Gastrocnemius medialis (tissue), 4 donors: ENCODE measurements around the gene DYRK1A. TPM values are rescaled to one million over a fixed set of nuclear protein-coding genes. Genes with fewer than 3 reads are reported as not detected.
A peak's percentile ranks its signal among the peaks of the same experiment; 100 is the strongest.

ENCODE experiments used
- ATAC-seq, 2 donors: fragments of 150-250 bp; one replicate each; pipeline ENCODE4 v1.9.1; 2016
- DNase-seq, 2 donors: peaks; one replicate each; pipeline ENCODE4 v3.0.0-alpha.2; 2019
- H3K27ac ChIP-seq, 4 donors: fragments of 200-600 bp; sonication (generic); 1 replicate in 1 of 4; 2 replicates in 3 of 4; pipeline ENCODE4 v1.5.1; 2016 to 2018; ENCODE audit warnings: mild to moderate bottlenecking in 2 of 4, moderate library complexity in 1 of 4
- H3K27me3 ChIP-seq, 3 donors: fragments of 200-600 bp; sonication (generic) in 2 of 3; 1 replicate in 1 of 3; 2 replicates in 2 of 3; pipeline versions ENCODE4 v1.5.1 to v1.6.0; 2016 to 2019; ENCODE audit warnings: mild to moderate bottlenecking in 1 of 3, moderate library complexity in 1 of 3
- H3K36me3 ChIP-seq, 2 donors: fragments of 200-600 bp; sonication (generic) in 1 of 2; one replicate each; pipeline ENCODE4 v1.5.1; 2017 to 2018
- H3K4me1 ChIP-seq, 2 donors: fragments of 200-600 bp; sonication (generic) in 1 of 2; one replicate each; pipeline ENCODE4 v1.5.1; 2016 to 2017; ENCODE audit warnings: mild to moderate bottlenecking in 2 of 2
- H3K4me3 ChIP-seq, 4 donors: fragments of 200-600 bp; sonication (generic) in 3 of 4; 1 replicate in 1 of 4; 2 replicates in 3 of 4; pipeline ENCODE4 v1.5.1; 2016 to 2019; ENCODE audit warnings: mild to moderate bottlenecking in 2 of 4
- H3K9me3 ChIP-seq, 3 donors: fragments of 200-600 bp; sonication (generic) in 2 of 3; 1 replicate in 1 of 3; 2 replicates in 2 of 3; pipeline ENCODE4 v1.5.1; 2016 to 2019
- POLR2A ChIP-seq, 2 donors: fragments of 450-650 bp; IDR thresholded peaks; one replicate each; pipeline ENCODE4 v1.6.1; 2017; ENCODE audit warnings: antibody characterized with exemption in 2 of 2, mild to moderate bottlenecking in 2 of 2, moderate library complexity in 2 of 2
- in situ Hi-C, 4 donors: fragments of 200-750 bp; cut with MboI; loops; one replicate each; pipeline versions ENCODE4 v1.15.0 to v1.8.0; 2017; ENCODE audit warnings: low sequenced_read_pairs in 4 of 4
- intact Hi-C: fragments of 100-400 bp; cut with DNase I; formaldehyde crosslinking; loops from one replicate; pipeline ENCODE4 v1.15.1; 2023; ENCODE audit warnings: low total_unique reads
- total RNA-seq, 4 donors: library from RNA; depleted of rRNA; stranded (reverse); fragments of >200 nt; gene quantifications; one replicate each; pipeline versions ENCODE4 v1.1.0 to v1.2.3, GENCODE V29; 2016
- TF ChIP-seq, protein P1 (sequence below), 5 experiments: fragments of 450-650 bp in 3 of 5; fragments of 200-600 bp in 2 of 5; sonication (generic) in 2 of 5; IDR thresholded peaks in 4 of 5; conservative IDR thresholded peaks in 1 of 5; 1 replicate in 4 of 5; 2 replicates in 1 of 5; pipeline ENCODE4 v1.5.1; 2016 to 2019; ENCODE audit warnings: antibody characterized with exemption in 5 of 5, mild to moderate bottlenecking in 3 of 5, moderate library complexity in 3 of 5

The DYRK1A gene
- total RNA-seq, 4 donors from 2014 or later: 81.0 to 115 (median 95.3) TPM

DNA sequence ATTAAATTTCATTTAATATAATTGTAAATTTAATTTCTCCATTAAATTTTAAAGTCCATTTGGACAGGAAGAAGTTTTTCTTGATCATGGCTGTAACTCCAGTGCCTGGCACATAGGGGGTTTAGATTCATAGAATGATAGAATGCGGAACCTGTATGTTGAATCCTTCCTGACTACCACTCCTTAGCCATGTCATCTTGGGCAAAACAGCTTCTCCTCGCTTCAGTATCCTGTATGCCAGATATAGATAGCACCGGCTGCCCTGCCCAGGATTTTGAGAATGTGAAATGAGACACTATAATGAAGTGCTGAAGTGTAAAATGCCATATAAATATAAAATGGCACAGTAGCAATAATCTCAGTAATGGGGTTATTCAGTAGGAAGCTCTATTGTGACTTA lies 6.4 kb downstream of the DYRK1A start:
- peak overlapping the region; percentile 99 to 100 (median 100) for H3K27ac ChIP-seq
- in situ Hi-C loops (loop anchor here in 2 of 4 donors (10.0 to 25.0 kb wide), 2 partner anchors 108 to 111 kb away; partner anchors contain the start of gene VPS26C (in 2 of the 2)), intact Hi-C loops (loop anchor here (2.0 kb wide), 1 partner anchor 66 kb away; no protein-coding TSS in a partner anchor)
- TF ChIP-seq, protein P1, sequence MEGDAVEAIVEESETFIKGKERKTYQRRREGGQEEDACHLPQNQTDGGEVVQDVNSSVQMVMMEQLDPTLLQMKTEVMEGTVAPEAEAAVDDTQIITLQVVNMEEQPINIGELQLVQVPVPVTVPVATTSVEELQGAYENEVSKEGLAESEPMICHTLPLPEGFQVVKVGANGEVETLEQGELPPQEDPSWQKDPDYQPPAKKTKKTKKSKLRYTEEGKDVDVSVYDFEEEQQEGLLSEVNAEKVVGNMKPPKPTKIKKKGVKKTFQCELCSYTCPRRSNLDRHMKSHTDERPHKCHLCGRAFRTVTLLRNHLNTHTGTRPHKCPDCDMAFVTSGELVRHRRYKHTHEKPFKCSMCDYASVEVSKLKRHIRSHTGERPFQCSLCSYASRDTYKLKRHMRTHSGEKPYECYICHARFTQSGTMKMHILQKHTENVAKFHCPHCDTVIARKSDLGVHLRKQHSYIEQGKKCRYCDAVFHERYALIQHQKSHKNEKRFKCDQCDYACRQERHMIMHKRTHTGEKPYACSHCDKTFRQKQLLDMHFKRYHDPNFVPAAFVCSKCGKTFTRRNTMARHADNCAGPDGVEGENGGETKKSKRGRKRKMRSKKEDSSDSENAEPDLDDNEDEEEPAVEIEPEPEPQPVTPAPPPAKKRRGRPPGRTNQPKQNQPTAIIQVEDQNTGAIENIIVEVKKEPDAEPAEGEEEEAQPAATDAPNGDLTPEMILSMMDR (IDR thresholded peaks at IDR 0.05 in 4 of 5, conservative IDR thresholded peaks at IDR 0.05 in 1 of 5): no peak
- TF ChIP-seq POLR2A (IDR thresholded peaks at IDR 0.05): no peak
- ATAC-seq: no peak
- H3K9me3 ChIP-seq: no peaks in the 10 kb centered on the region
- DNase-seq: no peak
- no peak overlapping the region for H3K4me3 ChIP-seq
- H3K36me3 ChIP-seq: no peaks in the 10 kb centered on the region
- no peaks in the 10 kb centered on the region for H3K27me3 ChIP-seq
- peaks cover 81 to 87% of the 10 kb centered on the region in 2 donors for H3K4me1 ChIP-seq

DNA sequence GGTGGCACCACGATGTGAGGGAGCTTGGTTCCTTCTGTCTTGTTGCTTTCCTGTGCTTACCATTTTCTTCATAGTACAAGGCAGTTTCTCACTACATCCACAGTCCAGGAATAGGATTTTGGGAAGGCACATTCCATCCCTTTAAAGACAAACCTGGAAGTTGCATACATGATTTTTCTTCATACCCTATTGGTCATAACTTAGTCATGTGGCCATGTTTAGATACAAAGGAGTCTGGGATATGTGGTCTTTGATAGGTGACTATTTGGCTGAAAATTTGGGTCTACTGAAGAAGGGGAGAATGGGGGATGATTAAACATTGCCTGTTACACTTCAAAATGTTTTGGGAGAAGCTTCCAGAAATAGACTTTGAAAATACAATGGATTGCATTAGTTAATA lies 7.0 kb downstream of the DYRK1A start:
- H3K4me3 ChIP-seq: no peak overlapping the region
- no peak for DNase-seq
- in situ Hi-C loops: loop anchor here in 2 of 4 donors (10.0 to 25.0 kb wide), 2 partner anchors 109 to 111 kb away; partner anchors contain the start of gene VPS26C (in 2 of the 2)
- no peaks in the 10 kb centered on the region for H3K27me3 ChIP-seq
- ATAC-seq: no peak
- intact Hi-C loops: loop anchor here (2.0 kb wide), 1 partner anchor 65 kb away; no protein-coding TSS in a partner anchor
- no peak for TF ChIP-seq POLR2A (IDR thresholded peaks at IDR 0.05)
- TF ChIP-seq, protein P1 (IDR thresholded peaks at IDR 0.05 in 4 of 5, conservative IDR thresholded peaks at IDR 0.05 in 1 of 5): no peak
- no peaks in the 10 kb centered on the region for H3K36me3 ChIP-seq
- H3K9me3 ChIP-seq: no peaks in the 10 kb centered on the region
- H3K4me1 ChIP-seq: peaks cover 87 to 93% of the 10 kb centered on the region in 2 donors
- peak overlapping the region; percentile 99 to 100 (median 100) for H3K27ac ChIP-seq

DNA sequence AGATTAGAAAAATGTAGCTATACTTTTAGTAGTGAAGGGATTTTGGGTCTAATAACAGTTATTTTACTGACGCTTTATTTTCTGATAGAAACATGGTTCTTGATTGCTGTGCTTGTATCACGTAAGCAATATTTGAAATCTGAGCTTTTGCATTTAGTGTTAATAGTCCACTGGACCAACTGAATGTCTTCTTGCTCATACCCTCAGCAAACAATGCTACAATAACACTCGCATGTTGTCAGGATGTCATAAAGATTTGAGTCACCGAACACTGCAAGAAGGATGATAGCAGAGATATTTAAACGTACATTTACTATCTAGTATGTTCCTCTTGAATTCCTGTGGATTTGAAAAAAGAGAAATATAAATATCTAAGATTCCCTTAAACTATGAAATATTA lies 7.5 kb downstream of the DYRK1A start:
- no peak for TF ChIP-seq POLR2A (IDR thresholded peaks at IDR 0.05)
- TF ChIP-seq, protein P1 (IDR thresholded peaks at IDR 0.05 in 4 of 5, conservative IDR thresholded peaks at IDR 0.05 in 1 of 5): no peak
- DNase-seq (no peak), ATAC-seq (no peak)
- Histone ChIP-seq H3K36me3 (no peaks in the 10 kb centered on the region), H3K4me3 (no peak overlapping the region), H3K9me3 (no peaks in the 10 kb centered on the region), H3K27ac (peak overlapping the region; percentile 99 to 100 (median 100)), H3K4me1 (peaks cover 92 to 93% of the 10 kb centered on the region in 2 donors), H3K27me3 (no peaks in the 10 kb centered on the region)
- in situ Hi-C loops (loop anchor here in 2 of 4 donors (10.0 to 25.0 kb wide), 2 partner anchors 109 to 112 kb away; partner anchors contain the start of gene VPS26C (in 2 of the 2)), intact Hi-C loops (no loop called here)

DNA sequence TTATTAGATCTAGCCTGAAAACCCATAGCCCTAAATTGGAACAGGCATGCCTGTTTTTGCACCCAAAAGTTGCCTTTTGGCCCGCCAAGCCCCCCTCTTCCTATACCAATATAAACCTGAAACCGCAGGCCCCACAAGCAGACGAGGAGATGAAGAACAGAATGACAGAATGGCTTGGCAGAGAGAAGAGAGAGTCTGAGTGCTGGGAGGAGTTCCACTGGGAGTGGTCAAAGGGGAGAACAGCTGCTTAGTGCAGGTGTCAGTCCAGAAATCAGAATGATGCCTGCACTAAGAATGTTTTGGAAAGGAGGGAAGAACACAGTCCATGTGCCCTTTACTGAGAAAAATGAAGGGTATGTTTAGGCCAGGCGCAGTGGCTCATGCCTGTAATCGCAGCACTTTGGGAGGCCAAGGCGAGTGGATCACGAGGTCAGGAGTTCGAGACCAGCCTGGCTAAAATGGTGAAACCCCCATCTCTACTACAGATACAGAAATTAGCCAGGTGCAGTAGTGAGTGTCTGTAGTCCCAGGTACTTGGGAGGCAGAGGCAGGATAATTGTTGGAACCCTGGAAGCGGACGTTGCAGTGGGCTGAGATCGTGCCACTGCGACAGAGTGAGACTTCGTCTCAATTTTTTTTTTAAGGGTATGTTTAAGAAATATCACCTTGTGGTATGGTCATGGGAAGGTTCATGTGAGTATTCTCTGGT lies 9.4 kb downstream of the DYRK1A start:
- ATAC-seq (peak; percentile 76 to 86), DNase-seq (peak in 1 of 2 donors; percentile 56)
- TF ChIP-seq, protein P1 (IDR thresholded peaks at IDR 0.05 in 4 of 5, conservative IDR thresholded peaks at IDR 0.05 in 1 of 5): no peak
- TF ChIP-seq POLR2A (IDR thresholded peaks at IDR 0.05): no peak
- Histone ChIP-seq H3K27ac (peak overlapping the region; percentile 99 to 100 (median 100)), H3K4me1 (peaks cover 91 to 94% of the 10 kb centered on the region in 2 donors), H3K9me3 (no peaks in the 10 kb centered on the region), H3K36me3 (no peaks in the 10 kb centered on the region), H3K27me3 (no peaks in the 10 kb centered on the region), H3K4me3 (peak overlapping the region in 1 of 4 donors; percentile 2)
- intact Hi-C loops (no loop called here), in situ Hi-C loops (loop anchor here in 1 of 4 donors (10.0 kb wide), 1 partner anchor 111 kb away; the partner anchor contains the start of gene VPS26C)
